Type B pancreatic cell (in vitro differentiated cells): Measurements from ENCODE around the gene RGS10. TPM values are rescaled to one million over a fixed set of nuclear protein-coding genes. Genes with fewer than 3 reads are reported as not detected.

Experiments used
- DNase-seq: peaks from one replicate; pipeline ENCODE4 v3.0.0; 2021; ENCODE audit warnings: mixed read lengths; ENCODE audit not compliant: unreplicated experiment; ENCODE audit errors: extremely low spot score
- H3K27ac Mint-ChIP-seq: 2 replicates; pipeline ENCODE4 v1.8.0; 2021; ENCODE audit warnings: mild to moderate bottlenecking, mixed read lengths
- H3K27me3 Mint-ChIP-seq: 2 replicates; pipeline ENCODE4 v1.8.0; 2021; ENCODE audit warnings: mixed read lengths
- H3K36me3 Mint-ChIP-seq: 2 replicates; pipeline ENCODE4 v1.8.0; 2021; ENCODE audit warnings: mixed read lengths
- H3K4me1 Mint-ChIP-seq: one replicate; pipeline ENCODE4 v1.8.0; 2021; ENCODE audit warnings: mixed read lengths; ENCODE audit not compliant: unreplicated experiment
- H3K4me3 Mint-ChIP-seq: 2 replicates; pipeline ENCODE4 v1.8.0; 2021; ENCODE audit warnings: mild to moderate bottlenecking, mixed read lengths
- H3K9me3 Mint-ChIP-seq: 2 replicates; pipeline ENCODE4 v1.8.0; 2021; ENCODE audit warnings: mixed read lengths
- CTCF ChIP-seq: fragments of 200-600 bp; sonication (generic); conservative IDR thresholded peaks from 2 replicates; pipeline ENCODE4 v1.5.0; 2021; ENCODE audit warnings: antibody characterized with exemption, mild to moderate bottlenecking
- total RNA-seq: library from RNA; stranded (reverse); gene quantifications from 2 replicates; pipeline ENCODE4 v1.2.1, GENCODE V29; 2021; ENCODE audit warnings: low replicate concordance

The RGS10 gene
- total RNA-seq, 1 donor from 2014 or later, result 10.2 TPM

DNA sequence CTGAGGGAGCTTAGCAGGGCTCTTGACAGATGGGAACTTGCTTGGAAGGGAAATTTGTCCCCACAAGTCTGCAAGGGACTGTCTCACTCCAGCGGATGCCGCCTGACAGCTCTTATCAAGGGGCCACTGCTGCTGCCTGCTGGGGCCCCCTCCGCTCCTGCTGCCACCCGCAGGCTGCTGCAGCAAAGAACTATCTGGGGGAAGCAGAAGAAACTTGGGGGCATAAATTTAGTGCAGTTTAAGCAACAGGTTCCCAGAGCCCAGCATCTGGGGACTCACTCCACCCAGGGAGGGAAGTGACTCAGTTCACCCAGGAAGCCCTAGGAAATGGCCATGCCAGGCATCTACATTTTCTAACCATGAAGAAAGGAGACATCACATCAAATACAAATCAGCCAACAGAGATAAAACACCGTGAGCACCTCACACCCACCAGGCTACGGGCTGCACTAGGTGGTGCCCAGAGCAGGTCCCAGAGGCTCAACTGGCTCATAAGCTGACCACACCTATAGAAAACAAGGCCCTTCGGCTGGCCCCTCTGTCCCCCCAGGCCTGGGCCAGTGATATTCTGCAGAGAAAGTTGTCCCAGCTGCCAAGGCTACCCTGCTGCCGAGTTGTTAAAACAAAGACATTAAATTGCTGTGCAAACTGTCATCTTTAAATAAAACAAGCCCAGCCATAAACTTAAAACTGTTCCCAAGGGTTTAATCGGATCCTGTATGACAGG, 3.7 kb downstream of the RGS10 start:
- H3K4me3 Mint-ChIP-seq, result no peak overlapping the region
- H3K36me3 Mint-ChIP-seq, result no peaks in the 10 kb centered on the region
- TF ChIP-seq CTCF, result no peak
- DNase-seq, result no peak
- peaks cover 29% of the 10 kb centered on the region for H3K4me1 Mint-ChIP-seq
- H3K27me3 Mint-ChIP-seq, result peaks cover 59% of the 10 kb centered on the region
- H3K27ac Mint-ChIP-seq, result no peak overlapping the region
- H3K9me3 Mint-ChIP-seq, result no peaks in the 10 kb centered on the region

GRCh38 chr10:119537953-119538630, 4.4 kb downstream of the RGS10 start:
- no peaks in the 10 kb centered on the region for H3K9me3 Mint-ChIP-seq

GRCh38 chr10:119536508-119537025, 6.0 kb downstream of the RGS10 start:
- H3K9me3 Mint-ChIP-seq, result no peaks in the 10 kb centered on the region
- H3K4me3 Mint-ChIP-seq, result no peak overlapping the region
- DNase-seq, result no peak
- peaks cover 49% of the 10 kb centered on the region for H3K27me3 Mint-ChIP-seq
- no peak overlapping the region for H3K27ac Mint-ChIP-seq
- no peak for TF ChIP-seq CTCF
- peaks cover 24% of the 10 kb centered on the region for H3K4me1 Mint-ChIP-seq
- no peaks in the 10 kb centered on the region for H3K36me3 Mint-ChIP-seq

More at GRCh38 chr10:119537953-119538630, 4.4 kb downstream of the RGS10 start:
- TF ChIP-seq CTCF, result no peak
- Mint-ChIP-seq H3K36me3 (no peaks in the 10 kb centered on the region), H3K27me3 (peaks cover 53% of the 10 kb centered on the region), H3K27ac (no peak overlapping the region), H3K4me1 (peaks cover 24% of the 10 kb centered on the region), H3K4me3 (no peak overlapping the region)
- DNase-seq, result no peak

- Mint-ChIP-seq H3K36me3 (no peaks in the 10 kb centered on the region), H3K4me3 (no peak overlapping the region), H3K27me3 (peaks cover 43% of the 10 kb centered on the region), H3K27ac (no peak overlapping the region), H3K4me1 (peaks cover 24% of the 10 kb centered on the region), H3K9me3 (no peaks in the 10 kb centered on the region)
- TF ChIP-seq CTCF, result no peak
- no peak for DNase-seq
Observed at GRCh38 chr10:119535837-119536507, 6.5 kb downstream of the RGS10 start.

GRCh38 chr10:119535305-119535704, 7.2 kb downstream of the RGS10 start:
- Mint-ChIP-seq H3K27ac (no peak overlapping the region), H3K27me3 (peaks cover 36% of the 10 kb centered on the region), H3K9me3 (no peaks in the 10 kb centered on the region), H3K36me3 (no peaks in the 10 kb centered on the region), H3K4me1 (peaks cover 26% of the 10 kb centered on the region), H3K4me3 (no peak overlapping the region)
- no peak for DNase-seq
- no peak for TF ChIP-seq CTCF
